CD4-positive, alpha-beta T cell treated with Interleukin-10 for 1 hour (primary cell): Measurements from ENCODE around the gene SLC41A3.

ENCODE experiments used
- DNase-seq: peaks from one replicate; pipeline ENCODE4 v3.0.0-alpha.2; 2020

The SLC41A3 gene

GRCh38 chr3:126119008-126119675 lies 35.2 kb upstream of the SLC41A3 start:
- DNase-seq, result no peak

- no peak for DNase-seq
Measured at GRCh38 chr3:126118591-126118990, 34.7 kb upstream of the SLC41A3 start.

GRCh38 chr3:126117786-126118185 lies 33.9 kb upstream of the SLC41A3 start:
- no peak for DNase-seq

- no peak for DNase-seq
Measured at GRCh38 chr3:126117212-126117611, 33.3 kb upstream of the SLC41A3 start.

GRCh38 chr3:126116526-126116925 lies 32.6 kb upstream of the SLC41A3 start:
- DNase-seq, result no peak

GRCh38 chr3:126114443-126115386 lies 30.8 kb upstream of the SLC41A3 start:
- DNase-seq, result no peak

GRCh38 chr3:126113733-126114442 lies 30.0 kb upstream of the SLC41A3 start:
- no peak for DNase-seq

GRCh38 chr3:126113238-126113555 lies 29.3 kb upstream of the SLC41A3 start:
- DNase-seq, result no peak

- DNase-seq, result no peak
Measured at GRCh38 chr3:126112531-126113237, 28.8 kb upstream of the SLC41A3 start.

- no peak for DNase-seq
Measured at GRCh38 chr3:126111566-126112475, 27.9 kb upstream of the SLC41A3 start.

- no peak for DNase-seq
Measured at GRCh38 chr3:126111126-126111551, 27.2 kb upstream of the SLC41A3 start.

- DNase-seq, result no peak
Measured at GRCh38 chr3:126110431-126111125, 26.7 kb upstream of the SLC41A3 start.

GRCh38 chr3:126109880-126110235 lies 25.9 kb upstream of the SLC41A3 start:
- DNase-seq, result no peak

- no peak for DNase-seq
Measured at GRCh38 chr3:126109146-126109879, 25.4 kb upstream of the SLC41A3 start.

GRCh38 chr3:126108676-126109050 lies 24.7 kb upstream of the SLC41A3 start:
- no peak for DNase-seq

- DNase-seq, result no peak
Measured at GRCh38 chr3:126107957-126108675, 24.2 kb upstream of the SLC41A3 start.

GRCh38 chr3:126107203-126107939 lies 23.4 kb upstream of the SLC41A3 start:
- no peak for DNase-seq

- DNase-seq, result no peak
Measured at GRCh38 chr3:126106336-126107202, 22.6 kb upstream of the SLC41A3 start.
